Stimulated activated CD8-positive, alpha-beta memory T cell treated with anti-CD3 and anti-CD28 coated beads, Interleukin-15, amount 100 ng/mL, for 4 hours (primary cell): Measurements from ENCODE around the gene KCTD10.

Source experiments
- DNase-seq, 2 donors: peaks; one replicate each; pipeline ENCODE4 v3.0.0-alpha.2; 2020; ENCODE audit warnings: low read depth in 2 of 2

The KCTD10 gene

DNA sequence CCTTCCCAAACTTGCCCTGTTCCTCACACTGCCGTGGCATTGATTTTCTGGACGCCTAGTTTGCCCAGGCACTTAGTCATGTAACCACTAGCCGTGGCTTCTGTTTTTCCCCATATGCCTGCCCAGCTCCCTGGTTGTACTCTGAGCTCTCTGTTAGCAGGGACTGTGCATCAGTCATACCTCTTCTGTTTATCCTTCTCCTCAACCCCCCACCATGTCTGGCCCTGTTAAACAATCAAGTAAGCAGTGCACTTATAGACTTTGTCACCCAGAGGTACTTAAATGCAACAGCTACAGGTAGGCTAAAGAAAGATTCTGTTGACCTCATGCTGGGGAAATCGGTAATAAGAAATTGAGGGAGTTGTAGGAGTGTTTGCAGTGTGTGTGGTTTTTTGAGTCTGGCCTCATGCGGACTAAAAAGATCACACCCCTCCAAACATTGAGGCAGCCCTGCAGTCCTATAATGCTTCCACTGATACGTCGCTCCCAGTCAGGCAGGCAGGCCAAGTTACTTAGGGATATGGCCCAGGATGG lies 17.3 kb upstream of the KCTD10 start:
- no peak for DNase-seq

DNA sequence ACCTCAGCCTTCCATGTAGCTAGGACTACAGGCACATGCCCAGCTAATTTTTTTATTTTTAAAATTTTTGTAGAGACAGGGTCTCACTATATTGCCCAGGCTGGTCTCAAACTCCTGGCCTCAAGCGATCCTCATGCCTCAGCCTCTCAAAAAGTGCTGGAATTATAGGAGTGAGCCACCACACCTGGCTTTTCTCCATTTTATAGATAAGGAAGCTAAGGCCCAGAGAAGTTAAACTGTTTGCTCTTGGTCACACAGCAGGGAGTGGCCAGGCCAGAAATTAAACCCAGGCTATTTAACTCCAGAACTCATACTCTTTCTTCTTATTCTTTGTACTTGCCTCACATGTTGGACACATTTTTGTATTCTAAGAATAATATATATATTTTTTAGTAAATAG lies 16.8 kb upstream of the KCTD10 start:
- DNase-seq, result no peak

DNA sequence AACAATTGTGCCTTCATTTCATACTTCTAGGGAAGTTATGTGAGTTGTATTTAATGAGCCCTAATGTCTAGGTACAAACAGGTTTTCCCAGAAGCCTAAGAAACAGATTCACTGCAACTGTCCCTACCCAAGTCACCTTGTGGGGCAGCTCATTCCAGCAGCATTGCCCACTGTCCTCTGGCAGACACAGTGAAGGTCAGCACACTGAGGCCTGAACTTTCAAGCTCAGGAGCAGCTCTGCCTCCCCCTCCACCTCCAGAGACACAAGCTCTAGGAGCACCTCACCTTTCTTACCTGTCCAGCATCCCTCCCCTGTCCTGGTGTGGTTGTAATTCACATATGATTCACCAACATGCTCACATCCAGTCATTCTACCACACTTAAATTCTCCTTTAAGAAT lies 16.0 kb upstream of the KCTD10 start:
- DNase-seq, result no peak

GRCh38 chr12:109492371-109492770 lies 15.3 kb upstream of the KCTD10 start:
- no peak for DNase-seq

DNA sequence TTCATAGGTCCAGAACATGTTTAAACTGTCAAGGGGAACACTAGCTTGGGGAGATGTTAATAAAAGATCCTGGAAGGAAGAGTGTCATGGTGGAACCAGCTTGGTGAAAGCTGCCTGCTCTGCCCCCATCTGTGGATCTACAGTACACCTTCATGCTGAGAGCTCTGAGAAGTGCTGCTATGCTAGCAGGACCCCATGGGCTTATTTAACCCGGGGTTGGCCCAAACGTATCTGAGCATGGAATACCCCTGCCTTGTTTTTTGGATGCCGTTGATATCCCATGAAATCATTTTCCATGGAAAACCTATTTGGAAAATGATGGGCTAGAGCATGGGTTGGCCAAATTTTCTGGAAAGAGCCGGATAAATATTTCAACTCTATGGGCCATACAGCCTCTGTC lies 14.6 kb upstream of the KCTD10 start:
- DNase-seq, result no peak

DNA sequence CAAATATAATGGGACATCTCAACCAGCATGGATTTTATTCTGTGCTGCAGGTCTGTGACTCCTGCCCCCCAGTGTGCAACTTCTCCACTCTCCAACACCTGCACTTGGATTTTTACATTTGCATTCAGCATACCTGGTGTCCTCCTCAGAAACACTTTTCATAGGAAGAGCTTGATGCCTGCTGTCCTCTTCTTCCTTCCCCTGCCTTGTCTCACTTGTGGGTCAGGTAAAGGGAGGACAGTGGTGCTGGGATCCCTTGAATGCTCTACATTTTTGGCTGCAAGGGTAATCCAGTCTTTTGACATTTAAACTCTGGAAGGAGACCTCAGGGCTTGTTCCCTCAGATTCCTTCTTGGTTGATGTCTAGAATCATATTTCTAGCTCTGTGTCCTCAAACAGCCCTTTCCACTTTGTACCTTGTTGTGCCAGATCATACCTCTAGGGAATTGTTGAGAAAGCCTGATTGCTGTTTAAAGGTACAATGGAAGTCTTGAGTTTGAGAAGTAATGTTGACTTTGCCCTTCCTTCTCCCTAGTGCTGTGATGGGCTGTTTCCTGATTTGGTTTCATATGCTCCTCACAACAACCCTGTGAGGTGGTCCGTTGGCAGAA lies 13.0 kb upstream of the KCTD10 start:
- no peak for DNase-seq

- DNase-seq, result no peak
These were observed 12.2 kb upstream of the KCTD10 start for GRCh38 chr12:109489016-109489954.

- no peak for DNase-seq
These were observed 11.1 kb upstream of the KCTD10 start for GRCh38 chr12:109488051-109488665.

- no peak for DNase-seq
These were observed 10.3 kb upstream of the KCTD10 start for GRCh38 chr12:109487181-109488050.

GRCh38 chr12:109485201-109485600 lies 8.1 kb upstream of the KCTD10 start:
- DNase-seq, result no peak

DNA sequence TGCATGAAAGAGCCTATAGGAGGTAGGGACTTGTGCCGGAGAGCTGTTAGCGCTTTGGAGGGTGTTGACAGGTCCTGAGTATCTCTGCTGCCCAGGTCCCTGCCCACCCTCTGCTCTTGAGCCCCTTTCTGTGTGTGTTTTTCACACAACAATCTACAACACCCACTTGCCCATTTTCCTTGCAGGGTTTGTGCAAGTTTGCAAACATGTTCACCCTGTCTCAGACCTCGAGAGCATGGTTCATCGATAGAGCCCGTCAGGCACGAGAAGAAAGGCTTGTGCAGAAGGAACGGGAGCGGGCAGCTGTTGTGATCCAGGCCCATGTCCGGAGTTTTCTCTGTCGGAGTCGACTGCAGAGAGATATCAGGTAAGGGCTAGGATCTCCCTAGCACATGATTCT lies 6.2 kb upstream of the KCTD10 start:
- no peak for DNase-seq

- no peak for DNase-seq
These were observed 5.8 kb upstream of the KCTD10 start for GRCh38 chr12:109482894-109483293.

- no peak for DNase-seq
These were observed 5.4 kb upstream of the KCTD10 start for GRCh38 chr12:109482491-109482890.

- no peak for DNase-seq
These were observed 4.8 kb upstream of the KCTD10 start for GRCh38 chr12:109481863-109482262.

GRCh38 chr12:109480356-109480755 lies 3.3 kb upstream of the KCTD10 start:
- DNase-seq, result no peak

- DNase-seq, result no peak
These were observed 2.7 kb upstream of the KCTD10 start for GRCh38 chr12:109479761-109480160.

DNA sequence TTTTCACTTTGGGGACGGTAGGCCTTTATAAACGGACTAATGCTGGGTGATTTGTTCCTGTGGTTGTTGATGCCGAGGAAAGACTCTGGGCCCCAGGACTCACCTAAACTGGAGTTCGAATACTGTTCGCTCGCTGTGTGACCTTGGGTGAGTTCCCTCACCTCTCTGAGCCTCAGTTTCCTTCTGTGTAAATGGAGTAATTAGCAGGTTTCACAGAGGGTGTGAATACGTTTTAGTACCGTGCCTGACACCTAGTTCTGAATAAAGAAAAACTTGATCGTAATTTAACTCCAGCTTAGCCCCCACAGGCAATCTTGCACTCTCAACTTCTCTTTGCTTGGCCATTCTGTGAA lies 839 bp upstream of the KCTD10 start:
- DNase-seq, result no peak

DNA sequence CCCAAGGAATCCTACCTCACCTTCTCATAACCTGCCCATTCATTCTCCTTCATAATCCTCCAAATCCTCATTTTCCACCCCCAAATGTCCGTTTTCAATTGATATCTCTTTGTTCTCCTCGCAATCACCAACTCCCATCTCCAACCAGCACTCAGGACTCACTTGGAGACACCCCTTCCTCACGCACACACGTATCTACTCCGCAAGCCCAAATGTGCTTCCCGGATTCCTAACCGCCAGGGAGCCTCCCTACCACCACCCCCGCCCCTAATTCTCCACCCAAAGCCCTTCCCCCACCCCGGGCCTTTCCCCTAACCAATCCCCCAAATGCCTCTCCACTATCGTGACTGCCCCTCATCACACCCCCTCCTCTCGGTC lies 304 bp downstream of the KCTD10 start:
- no peak for DNase-seq

DNA sequence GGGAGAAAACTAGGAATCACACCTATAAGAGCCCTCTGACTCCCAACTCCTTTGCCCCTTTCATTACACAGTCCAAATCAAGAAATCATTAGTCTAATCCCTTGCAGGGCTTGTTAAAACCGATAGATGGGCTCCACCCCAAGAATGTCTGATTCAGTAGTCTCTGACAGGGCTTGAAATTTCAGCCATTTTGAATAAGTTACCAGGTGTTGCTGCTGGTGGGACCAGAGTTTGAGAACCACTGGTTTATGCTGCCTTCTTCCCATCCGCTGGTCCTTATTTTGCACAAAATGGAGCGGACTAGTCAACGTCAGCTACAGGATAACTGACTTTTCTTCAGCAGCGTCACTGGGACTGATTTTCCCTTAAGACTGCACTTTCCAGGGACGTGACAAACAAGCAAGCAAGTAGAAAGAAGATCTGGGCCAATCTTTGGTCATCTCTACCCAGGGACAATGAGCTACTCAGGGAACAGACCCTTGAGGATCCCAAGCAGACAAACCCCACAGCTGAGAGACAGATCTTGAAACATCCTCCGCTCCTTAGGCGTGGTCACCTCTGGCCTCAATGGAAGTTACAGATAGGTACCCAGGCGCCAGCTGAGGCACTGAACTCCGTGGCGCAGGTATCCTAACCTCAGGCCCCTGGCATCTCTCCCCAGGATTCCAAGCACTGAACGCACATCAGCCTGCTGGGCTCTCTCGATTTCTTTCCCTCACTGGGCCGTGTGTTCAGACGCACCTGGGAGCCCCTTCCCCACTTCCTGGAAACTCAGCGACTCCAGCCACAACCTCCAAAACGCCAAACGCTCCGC lies 900 bp downstream of the KCTD10 start:
- DNase-seq, result no peak

- DNase-seq, result no peak
These were observed 2.0 kb downstream of the KCTD10 start for GRCh38 chr12:109475121-109475520.
